BLaER1 treated with 17β-estradiol and CSF1 and Interleukin-3, amounts not matched to agents 10 nM and 100 nM (cell line): ENCODE results near the gene MAP3K6.

Experiments
- H3K27ac ChIP-seq, 11 experiments: shearing (Covaris generic); formaldehyde crosslinking; 2 replicates each; pipeline ENCODE4 v1.8.1; 2022
- H3K27me3 ChIP-seq, 11 experiments: shearing (Covaris generic); formaldehyde crosslinking; 2 replicates each; pipeline ENCODE4 v1.8.1; 2022
- H3K36me3 ChIP-seq, 11 experiments: shearing (Covaris generic); formaldehyde crosslinking; 2 replicates each; pipeline ENCODE4 v1.8.1; 2022
- H3K4me1 ChIP-seq, 10 experiments: shearing (Covaris generic); formaldehyde crosslinking; 2 replicates each; pipeline ENCODE4 v1.8.1; 2022
- H3K4me2 ChIP-seq, 11 experiments: shearing (Covaris generic); formaldehyde crosslinking; 2 replicates each; pipeline ENCODE4 v1.8.1; 2022
- H3K4me3 ChIP-seq, 10 experiments: shearing (Covaris generic); formaldehyde crosslinking; 2 replicates each; pipeline ENCODE4 v1.8.1; 2022
- H3K9ac ChIP-seq, 11 experiments: shearing (Covaris generic); formaldehyde crosslinking; 2 replicates each; pipeline ENCODE4 v1.8.1; 2022
- H3K9me3 ChIP-seq, 11 experiments: shearing (Covaris generic); formaldehyde crosslinking; replicated peaks in 1 of 11; 2 replicates each; pipeline ENCODE4 v1.8.1; 2022
- H4K20me1 ChIP-seq, 11 experiments: shearing (Covaris generic); formaldehyde crosslinking; 2 replicates each; pipeline ENCODE4 v1.8.1; 2022
- Cebpa-rat ChIP-seq, 11 experiments: shearing (Covaris generic); IDR thresholded peaks; 2 replicates each; pipeline ENCODE4 v1.8.1; 2022

Gene MAP3K6

DNA sequence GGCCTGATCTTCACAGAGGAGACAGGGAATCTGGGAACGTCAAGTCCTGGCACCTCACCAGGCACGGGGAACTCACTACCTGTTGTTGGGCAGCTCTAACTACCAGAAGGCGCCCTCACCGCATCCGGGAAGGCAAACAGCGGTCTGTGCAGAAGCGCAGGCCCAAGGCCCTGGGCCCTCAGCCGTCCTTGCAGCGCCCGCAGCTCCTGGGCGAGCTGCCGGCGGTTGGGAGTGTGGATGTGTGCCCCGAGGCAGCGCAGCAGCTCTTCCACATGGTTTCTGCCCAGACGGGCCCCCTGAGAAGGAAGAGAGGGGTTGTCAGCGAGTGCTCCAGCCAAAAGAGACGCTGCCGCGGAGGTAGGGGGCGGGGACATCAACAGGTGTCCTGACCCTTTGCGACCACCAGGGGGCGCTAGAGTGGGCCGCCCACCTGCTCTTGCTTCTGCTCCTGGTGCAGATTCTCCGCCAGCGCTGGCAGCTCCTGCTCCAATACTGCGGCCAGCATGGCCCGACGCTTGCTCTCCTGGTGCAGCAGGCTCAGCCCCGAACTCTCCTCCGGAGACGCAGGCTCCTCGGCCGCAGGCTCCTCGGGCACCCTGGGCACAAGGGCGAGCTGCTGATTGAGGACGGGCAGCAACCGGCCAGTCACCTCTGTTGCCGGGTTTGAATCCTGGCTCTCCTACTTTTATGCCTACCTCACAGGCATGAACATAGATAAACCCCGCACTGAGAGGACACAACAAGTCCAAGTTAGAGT, 9.3 kb downstream of the MAP3K6 start:
- Histone ChIP-seq H3K4me2 (peak overlapping the region; percentile 81 to 96 (median 90)), H3K9me3 (no peaks in the 10 kb centered on the region), H3K4me3 (peak overlapping the region in 8 of 10 experiments; percentile 25 to 48 (median 40); a peak in 8 of 20 replicates), H3K36me3 (peaks cover 0 to 47% (median 9%) of the 10 kb centered on the region in 11 experiments; a peak in 13 of 22 replicates), H3K27me3 (peaks cover 0 to 22% (median 16%) of the 10 kb centered on the region in 11 experiments; a peak in 15 of 22 replicates), H3K9ac (peak overlapping the region in 10 of 11 experiments; percentile 33 to 66 (median 54); a peak in 15 of 22 replicates), H4K20me1 (peaks cover 0 to 52% (median 0%) of the 10 kb centered on the region in 11 experiments; a peak in 4 of 22 replicates), H3K4me1 (peaks cover 29 to 52% (median 41%) of the 10 kb centered on the region in 10 experiments), H3K27ac (peak overlapping the region in 6 of 11 experiments; percentile 28 to 53 (median 34); a peak in 5 of 22 replicates)
- TF ChIP-seq Cebpa-rat (IDR thresholded peaks at IDR 0.05): no peak

DNA sequence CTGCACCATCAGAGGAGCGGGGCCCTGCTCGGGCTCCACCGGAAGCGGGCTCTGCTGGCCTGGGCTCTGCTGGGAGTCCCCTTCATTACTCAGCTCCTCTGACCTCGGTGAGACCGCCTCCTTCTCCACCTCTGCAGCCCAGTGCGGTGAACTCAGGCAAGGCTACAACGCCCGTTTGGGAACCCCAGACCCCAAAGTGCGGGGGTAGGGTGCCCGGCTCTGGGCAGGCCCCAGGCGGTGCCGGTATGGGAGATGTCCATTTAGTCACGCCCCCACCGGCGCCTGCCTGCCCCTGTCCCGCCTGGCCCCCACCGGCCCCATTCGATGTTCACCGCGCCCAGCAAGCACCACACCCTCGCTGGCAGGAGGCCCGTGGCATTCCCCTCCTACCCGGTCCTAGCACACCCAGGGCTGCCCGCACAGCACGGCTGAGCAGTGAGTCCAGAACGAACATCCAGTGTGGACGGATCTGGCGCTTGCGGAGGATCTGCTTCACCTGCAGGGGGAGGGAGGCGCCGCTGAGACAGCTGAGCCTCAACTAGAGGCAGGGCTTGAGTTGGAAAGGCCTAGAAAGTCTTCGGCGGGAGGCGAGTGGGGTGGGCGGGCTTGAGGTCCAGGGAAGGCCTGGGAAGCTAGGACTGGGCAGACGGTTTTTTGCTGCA, 10.0 kb downstream of the MAP3K6 start:
- peak overlapping the region in 4 of 11 experiments; percentile 0 to 29 (median 6); a peak in 2 of 22 replicates for H3K27ac ChIP-seq
- peaks cover 0 to 40% (median 11%) of the 10 kb centered on the region in 11 experiments; a peak in 13 of 22 replicates for H3K36me3 ChIP-seq
- H3K27me3 ChIP-seq: peaks cover 0 to 22% (median 16%) of the 10 kb centered on the region in 11 experiments; a peak in 15 of 22 replicates
- no peaks in the 10 kb centered on the region for H3K9me3 ChIP-seq
- peak overlapping the region in 8 of 11 experiments; percentile 33 to 66 (median 61); a peak in 12 of 22 replicates for H3K9ac ChIP-seq
- H3K4me2 ChIP-seq: peak overlapping the region; percentile 81 to 96 (median 90)
- peaks cover 0 to 52% (median 0%) of the 10 kb centered on the region in 11 experiments; a peak in 4 of 22 replicates for H4K20me1 ChIP-seq
- no peak for TF ChIP-seq Cebpa-rat (IDR thresholded peaks at IDR 0.05)
- peaks cover 29 to 52% (median 41%) of the 10 kb centered on the region in 10 experiments for H3K4me1 ChIP-seq
- H3K4me3 ChIP-seq: peak overlapping the region in 2 of 10 experiments; percentile 34 to 43; a peak in 3 of 20 replicates

DNA sequence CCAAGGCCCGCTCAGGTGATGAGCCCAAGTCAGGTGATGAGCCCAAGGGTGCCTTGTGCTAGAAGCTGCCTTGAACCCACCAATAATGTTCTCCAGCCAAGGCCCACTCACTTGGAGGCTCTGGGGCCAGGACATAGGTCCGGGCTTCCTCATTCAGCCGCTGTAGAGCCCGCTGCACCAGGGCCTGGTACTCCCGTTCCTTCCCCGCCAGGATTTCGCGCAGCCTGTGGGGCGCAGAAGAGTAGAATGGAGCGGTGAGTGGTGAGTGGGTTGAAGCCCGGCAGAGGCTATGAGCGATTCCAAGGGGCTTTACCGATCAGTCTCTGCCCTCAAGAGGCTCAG, 10.5 kb downstream of the MAP3K6 start:
- H3K9ac ChIP-seq: peak overlapping the region in 5 of 11 experiments; percentile 31 to 66 (median 64); a peak in 4 of 22 replicates
- peaks cover 0 to 22% (median 16%) of the 10 kb centered on the region in 11 experiments; a peak in 15 of 22 replicates for H3K27me3 ChIP-seq
- H3K4me2 ChIP-seq: peak overlapping the region; percentile 81 to 96 (median 90)
- TF ChIP-seq Cebpa-rat (IDR thresholded peaks at IDR 0.05): no peak
- H3K9me3 ChIP-seq: no peaks in the 10 kb centered on the region
- peaks cover 29 to 49% (median 41%) of the 10 kb centered on the region in 10 experiments for H3K4me1 ChIP-seq
- H3K36me3 ChIP-seq: peaks cover 3 to 45% (median 15%) of the 10 kb centered on the region in 11 experiments; a peak in 16 of 22 replicates
- 0 out of 22 replicates have a peak overlapping the region, but pooled peaks of 3 of the 11 experiments have one; percentile 0 to 9 (median 4) for H3K27ac ChIP-seq
- H4K20me1 ChIP-seq: peaks cover 0 to 48% (median 0%) of the 10 kb centered on the region in 11 experiments; a peak in 4 of 22 replicates
- 0 out of 20 replicates have a peak overlapping the region, but pooled peaks of 2 of the 10 experiments have one; percentile 31 to 43 for H3K4me3 ChIP-seq

DNA sequence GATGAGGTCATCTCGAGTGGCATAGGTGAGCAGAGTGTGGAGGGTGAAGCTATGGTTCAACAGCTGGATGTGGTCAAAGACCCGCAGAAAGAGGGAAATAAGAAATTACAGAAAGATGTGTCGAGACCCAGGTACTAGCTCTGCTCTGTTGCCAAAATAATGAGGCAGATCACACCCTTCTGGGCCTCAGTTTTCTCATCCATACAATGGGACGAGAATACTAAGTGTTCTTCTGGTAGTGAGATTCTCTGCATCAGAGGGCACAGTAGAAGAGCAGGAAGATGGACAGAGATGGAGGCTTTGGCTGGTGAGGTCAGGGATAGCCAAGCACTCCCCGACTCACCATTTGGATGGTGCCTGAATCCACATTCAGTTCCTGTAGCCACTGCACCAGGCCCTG, 11.1 kb downstream of the MAP3K6 start:
- H3K36me3 ChIP-seq: peaks cover 9 to 51% (median 20%) of the 10 kb centered on the region in 11 experiments; a peak in 19 of 22 replicates
- no peaks in the 10 kb centered on the region for H3K9me3 ChIP-seq
- H3K4me2 ChIP-seq: peak overlapping the region in 8 of 11 experiments; percentile 86 to 96 (median 90); a peak in 9 of 22 replicates
- TF ChIP-seq Cebpa-rat (IDR thresholded peaks at IDR 0.05): no peak
- H3K9ac ChIP-seq: 0 out of 22 replicates have a peak overlapping the region, but pooled peaks of 1 of the 11 experiments have one; percentile 15
- peaks cover 0 to 18% (median 14%) of the 10 kb centered on the region in 11 experiments; a peak in 15 of 22 replicates for H3K27me3 ChIP-seq
- H3K4me3 ChIP-seq: no peak overlapping the region
- no peak overlapping the region for H3K27ac ChIP-seq
- peaks cover 26 to 44% (median 36%) of the 10 kb centered on the region in 10 experiments for H3K4me1 ChIP-seq
- peaks cover 0 to 42% (median 0%) of the 10 kb centered on the region in 11 experiments; a peak in 4 of 22 replicates for H4K20me1 ChIP-seq

DNA sequence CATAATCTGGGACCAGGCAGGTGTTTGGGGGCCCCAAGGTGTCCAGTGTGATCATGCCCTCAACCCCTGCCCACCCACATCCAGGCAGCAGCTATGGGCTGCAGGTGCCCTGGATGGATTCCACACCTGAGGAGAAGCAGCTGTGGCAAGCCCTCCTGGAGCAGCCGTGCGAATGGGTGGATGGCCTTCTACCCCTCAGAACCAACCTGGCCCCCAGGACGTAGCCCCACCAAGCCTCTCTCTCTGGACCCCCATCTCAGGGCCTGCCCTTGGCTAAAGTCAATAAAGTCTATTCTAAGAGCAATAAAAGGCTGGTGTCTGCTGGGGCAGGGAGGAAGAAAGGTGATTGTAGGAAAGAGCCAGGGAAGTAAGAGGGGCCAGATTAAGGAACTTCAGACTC, 13.1 kb downstream of the MAP3K6 start:
- peaks cover 14 to 62% (median 39%) of the 10 kb centered on the region in 11 experiments; a peak in 21 of 22 replicates for H3K36me3 ChIP-seq
- no peak overlapping the region for H3K27ac ChIP-seq
- H3K9ac ChIP-seq: peak overlapping the region in 2 of 11 experiments; percentile 3 to 19; a peak in 1 of 22 replicates
- TF ChIP-seq Cebpa-rat (IDR thresholded peaks at IDR 0.05): no peak
- H3K9me3 ChIP-seq: no peaks in the 10 kb centered on the region
- peaks cover 0 to 36% (median 0%) of the 10 kb centered on the region in 11 experiments; a peak in 4 of 22 replicates for H4K20me1 ChIP-seq
- H3K4me1 ChIP-seq: peaks cover 16 to 39% (median 31%) of the 10 kb centered on the region in 10 experiments
- H3K27me3 ChIP-seq: 0 out of 22 replicates have a peak, but pooled peaks cover 0 to 1% (median 0%) of the 10 kb centered on the region in 11 experiments
- H3K4me2 ChIP-seq: no peak overlapping the region
- H3K4me3 ChIP-seq: no peak overlapping the region

DNA sequence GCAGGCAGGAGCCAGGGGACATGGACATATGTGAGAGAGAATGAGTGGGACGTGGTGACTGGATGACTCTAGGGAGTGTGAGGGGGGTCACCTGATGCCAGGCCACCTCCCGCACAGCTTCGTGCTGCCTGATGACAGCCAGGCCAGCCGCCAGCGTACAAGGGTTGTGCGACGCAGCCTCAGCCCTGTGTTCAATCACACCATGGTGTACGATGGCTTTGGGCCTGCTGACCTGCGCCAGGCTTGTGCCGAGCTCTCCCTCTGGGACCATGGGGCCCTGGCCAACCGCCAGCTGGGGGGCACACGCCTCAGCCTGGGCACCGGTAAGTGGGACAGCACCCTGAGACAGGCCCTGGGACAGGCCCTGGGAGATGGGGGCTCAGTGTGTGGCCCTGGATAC, 13.6 kb downstream of the MAP3K6 start:
- H3K4me2 ChIP-seq: no peak overlapping the region
- H4K20me1 ChIP-seq: peaks cover 0 to 31% (median 0%) of the 10 kb centered on the region in 11 experiments; a peak in 4 of 22 replicates
- peaks cover 9 to 62% (median 41%) of the 10 kb centered on the region in 11 experiments; a peak in 21 of 22 replicates for H3K36me3 ChIP-seq
- no peak overlapping the region for H3K27ac ChIP-seq
- H3K4me1 ChIP-seq: peaks cover 16 to 40% (median 33%) of the 10 kb centered on the region in 10 experiments
- no peaks in the 10 kb centered on the region for H3K9me3 ChIP-seq
- H3K9ac ChIP-seq: peak overlapping the region in 1 of 11 experiments; percentile 3; a peak in 1 of 22 replicates
- H3K4me3 ChIP-seq: no peak overlapping the region
- TF ChIP-seq Cebpa-rat (IDR thresholded peaks at IDR 0.05): no peak
- H3K27me3 ChIP-seq: no peaks in the 10 kb centered on the region

DNA sequence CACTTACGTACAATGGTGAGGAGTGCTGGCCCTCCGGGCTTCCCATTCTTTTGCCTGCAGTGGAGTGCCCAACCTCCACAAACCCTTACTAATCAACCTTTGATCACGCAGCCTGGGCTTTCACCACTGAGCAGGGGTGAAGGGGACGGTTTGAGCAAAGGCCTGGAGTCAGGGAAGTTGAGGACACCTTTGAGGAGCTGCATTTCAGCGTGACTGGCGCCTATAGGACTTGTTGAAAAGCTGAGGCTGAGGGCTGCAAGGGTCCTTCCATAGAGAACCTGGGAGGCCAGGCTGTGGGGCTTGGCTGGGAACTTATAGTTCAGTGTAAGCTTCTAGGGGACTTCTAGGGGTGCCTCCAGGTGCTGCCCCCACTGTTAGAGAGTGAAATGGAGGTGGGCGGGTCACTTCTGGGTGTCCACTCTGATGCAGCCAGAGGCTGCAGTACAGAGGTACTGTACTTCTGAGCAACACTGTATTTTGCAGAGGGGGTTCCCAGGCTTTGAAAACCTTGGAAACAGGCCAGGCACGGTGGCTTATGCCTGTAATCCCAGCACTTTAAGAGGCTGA, 15.1 kb downstream of the MAP3K6 start:
- Histone ChIP-seq H3K36me3 (peaks cover 8 to 74% (median 47%) of the 10 kb centered on the region in 11 experiments; a peak in 21 of 22 replicates), H3K4me2 (no peak overlapping the region), H3K9ac (no peak overlapping the region), H3K4me1 (peaks cover 11 to 40% (median 24%) of the 10 kb centered on the region in 10 experiments), H3K27me3 (no peaks in the 10 kb centered on the region), H3K9me3 (no peaks in the 10 kb centered on the region), H3K4me3 (no peak overlapping the region), H4K20me1 (peaks cover 0 to 36% (median 0%) of the 10 kb centered on the region in 11 experiments; a peak in 5 of 22 replicates), H3K27ac (peak overlapping the region in 1 of 11 experiments; percentile 4; a peak in 1 of 22 replicates)
- no peak for TF ChIP-seq Cebpa-rat (IDR thresholded peaks at IDR 0.05)
